Subcutaneous adipose tissue (tissue), 4 donors: ENCODE results near the gene ALPK3. TPM values are rescaled to one million over a fixed set of nuclear protein-coding genes. Genes with fewer than 3 reads are reported as not detected.

ENCODE experiments used
- total RNA-seq, 4 donors: library from RNA; depleted of rRNA; stranded (reverse); fragments of >200 nt; gene quantifications; one replicate each; pipeline ENCODE4 v1.1.0, GENCODE V29; 2016
- TF ChIP-seq, protein P1 (sequence below): fragments of 450-650 bp; IDR thresholded peaks from one replicate; pipeline ENCODE4 v1.5.1; 2016; ENCODE audit warnings: low read depth, mild to moderate bottlenecking, control low read depth, antibody characterized with exemption, moderate library complexity

Gene ALPK3
- total RNA-seq, 4 donors from 2014 or later = 3.3 to 70.3 (median 8.1) TPM

DNA sequence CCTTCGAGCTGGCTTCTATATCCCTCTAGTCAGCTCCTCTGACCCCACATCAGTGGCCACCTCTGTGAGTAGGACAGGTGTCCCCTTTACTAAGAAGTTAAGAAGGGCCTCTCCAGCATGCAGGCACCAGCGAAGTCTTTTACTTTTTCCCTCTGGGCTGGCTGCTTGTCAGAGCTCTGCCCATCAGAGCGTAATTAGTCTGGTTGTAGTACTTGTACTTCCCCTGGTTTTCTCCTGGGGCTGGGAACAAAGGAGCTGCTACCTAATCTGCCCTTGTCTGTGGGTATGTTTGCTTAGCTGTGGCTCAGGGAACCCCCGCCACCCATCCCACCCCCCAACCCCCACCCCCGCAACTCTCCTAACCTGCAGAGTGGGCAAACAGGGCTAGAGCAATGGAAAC lies 27.4 kb upstream of the ALPK3 start:
- TF ChIP-seq, protein P1, sequence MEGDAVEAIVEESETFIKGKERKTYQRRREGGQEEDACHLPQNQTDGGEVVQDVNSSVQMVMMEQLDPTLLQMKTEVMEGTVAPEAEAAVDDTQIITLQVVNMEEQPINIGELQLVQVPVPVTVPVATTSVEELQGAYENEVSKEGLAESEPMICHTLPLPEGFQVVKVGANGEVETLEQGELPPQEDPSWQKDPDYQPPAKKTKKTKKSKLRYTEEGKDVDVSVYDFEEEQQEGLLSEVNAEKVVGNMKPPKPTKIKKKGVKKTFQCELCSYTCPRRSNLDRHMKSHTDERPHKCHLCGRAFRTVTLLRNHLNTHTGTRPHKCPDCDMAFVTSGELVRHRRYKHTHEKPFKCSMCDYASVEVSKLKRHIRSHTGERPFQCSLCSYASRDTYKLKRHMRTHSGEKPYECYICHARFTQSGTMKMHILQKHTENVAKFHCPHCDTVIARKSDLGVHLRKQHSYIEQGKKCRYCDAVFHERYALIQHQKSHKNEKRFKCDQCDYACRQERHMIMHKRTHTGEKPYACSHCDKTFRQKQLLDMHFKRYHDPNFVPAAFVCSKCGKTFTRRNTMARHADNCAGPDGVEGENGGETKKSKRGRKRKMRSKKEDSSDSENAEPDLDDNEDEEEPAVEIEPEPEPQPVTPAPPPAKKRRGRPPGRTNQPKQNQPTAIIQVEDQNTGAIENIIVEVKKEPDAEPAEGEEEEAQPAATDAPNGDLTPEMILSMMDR = no peak

GRCh38 chr15:84790676-84791075 lies 26.5 kb upstream of the ALPK3 start:
- TF ChIP-seq, protein P1 = no peak

DNA sequence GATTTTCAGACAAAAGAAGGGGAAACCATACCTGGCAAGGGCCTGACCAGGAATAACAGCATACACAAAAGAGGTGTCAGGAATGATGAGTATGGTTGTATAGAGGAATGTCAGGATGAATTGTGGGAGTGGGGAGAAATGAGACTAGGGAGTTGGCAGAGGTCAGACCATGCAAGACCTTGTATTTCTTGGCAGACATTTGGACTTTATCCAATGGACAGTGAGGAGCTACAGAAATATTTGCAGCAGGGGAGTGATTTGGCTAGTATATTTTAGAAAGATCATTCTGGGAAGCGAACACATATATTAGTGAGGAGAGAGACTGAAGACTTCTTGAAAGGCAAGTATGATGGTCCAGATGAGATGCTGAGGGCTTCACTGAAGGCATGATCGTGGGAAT lies 25.4 kb upstream of the ALPK3 start:
- TF ChIP-seq, protein P1 = no peak

- TF ChIP-seq, protein P1 = no peak
These were observed 23.6 kb upstream of the ALPK3 start for GRCh38 chr15:84793431-84794161.

DNA sequence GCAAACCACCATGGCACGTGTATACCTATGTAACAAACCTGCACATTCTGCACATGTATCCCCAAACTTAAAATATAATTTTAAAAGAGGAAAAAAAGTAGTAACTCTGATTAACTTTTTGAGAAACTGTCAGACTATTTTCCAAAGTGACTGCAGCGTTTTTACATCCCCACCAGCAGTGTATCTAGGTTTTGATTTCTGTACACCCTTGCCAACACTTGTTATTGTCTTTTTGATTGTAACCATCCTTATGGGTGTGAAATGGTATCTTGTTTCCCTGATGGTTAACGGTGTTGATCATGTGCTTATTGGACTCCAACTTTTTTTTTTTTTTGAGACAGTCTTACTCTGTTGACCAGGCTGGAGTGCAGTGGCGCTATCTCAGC lies 23.0 kb upstream of the ALPK3 start:
- TF ChIP-seq, protein P1 = no peak

GRCh38 chr15:84795186-84795585 lies 22.0 kb upstream of the ALPK3 start:
- TF ChIP-seq, protein P1 = no peak

GRCh38 chr15:84797212-84797611 lies 19.9 kb upstream of the ALPK3 start:
- TF ChIP-seq, protein P1 = no peak
